Lung (tissue), 12 donors: ENCODE measurements around the gene IL20RB. TPM values are rescaled to one million over a fixed set of nuclear protein-coding genes. Genes with fewer than 3 reads are reported as not detected.
"Not testable (repeated sequence)": the region's sequence is repeated elsewhere in the genome, so short reads cannot be mapped to it uniquely, and the experiment has no call there.

Experiments used
- ATAC-seq: fragments of 200-7000 bp; cut with Tn5 transposase; one replicate; pipeline ENCODE4 v1.9.1; 2020; ENCODE audit warnings: moderate number of reproducible peaks; ENCODE audit not compliant: insufficient read depth, low FRiP score
- DNase-seq, 3 donors: peaks; one replicate each; pipeline ENCODE4 v3.0.0-alpha.2; 2013 to 2017
- H3K27ac ChIP-seq, 2 donors: one replicate each; pipeline ENCODE4 v1.5.1; 2013; ENCODE audit warnings: mild to moderate bottlenecking in 2 of 2, moderate library complexity in 2 of 2, control low read depth in 1 of 2, inconsistent platforms in 1 of 2, low read depth in 1 of 2, low read length in 1 of 2
- H3K27me3 ChIP-seq, 3 donors: one replicate each; pipeline ENCODE4 v1.5.1; 2013; ENCODE audit warnings: low read length in 2 of 3; ENCODE audit not compliant: control insufficient read depth in 3 of 3, insufficient read depth in 3 of 3
- H3K36me3 ChIP-seq, 4 donors: one replicate each; pipeline ENCODE4 v1.5.1; 2013; ENCODE audit warnings: low read length in 4 of 4, mild to moderate bottlenecking in 1 of 4, moderate library complexity in 1 of 4; ENCODE audit not compliant: control insufficient read depth in 4 of 4, insufficient read depth in 4 of 4
- H3K4me1 ChIP-seq, 5 donors: one replicate each; pipeline ENCODE4 v1.5.1; 2013; ENCODE audit warnings: low read length in 5 of 5, mild to moderate bottlenecking in 2 of 5, moderate library complexity in 1 of 5; ENCODE audit not compliant: control insufficient read depth in 5 of 5, insufficient read depth in 5 of 5
- H3K4me3 ChIP-seq: one replicate; pipeline ENCODE4 v1.5.1; 2013; ENCODE audit warnings: mild to moderate bottlenecking, control low read depth, moderate library complexity
- H3K9ac ChIP-seq, 2 donors: one replicate each; pipeline ENCODE4 v1.5.1; 2013; ENCODE audit warnings: low read length in 2 of 2, control low read depth in 1 of 2; ENCODE audit not compliant: insufficient read depth in 1 of 2
- H3K9me3 ChIP-seq, 4 donors: one replicate each; pipeline ENCODE4 v1.5.1; 2013; ENCODE audit warnings: low read length in 3 of 4, mild to moderate bottlenecking in 1 of 4, moderate library complexity in 1 of 4; ENCODE audit not compliant: control insufficient read depth in 4 of 4, insufficient read depth in 3 of 4
- CTCF ChIP-seq: IDR thresholded peaks from 2 replicates; pipeline ENCODE4 v1.5.1; 2012; ENCODE audit warnings: mild to moderate bottlenecking; ENCODE audit errors: control extremely low read depth, extremely low read depth
- WGBS, 2 donors: extraction: QIAGEN DNeasy Blood & Tissue Kit; methylation state at CpG; one replicate each; pipeline ENCODE4 v1.1.7; 2013; 5-methylcytosine and 5-hydroxymethylcytosine counted together
- polyA plus RNA-seq, 2 donors: library from polyadenylated mRNA; stranded (reverse); fragments of 200-250 nt; gene quantifications; one replicate each; pipeline ENCODE4 v1.2.1, GENCODE V29; 2013
- total RNA-seq, 2 donors: library from RNA; depleted of rRNA in 1 of 2; stranded (reverse); fragments of >200 nt in 1 of 2; gene quantifications; one replicate each; pipeline ENCODE4 v1.2.1, GENCODE V29; 2014 to 2021
- donor health status: control.
- donor health status: control.
- donor health status: Bipolar disorder and iron deficiency.
- donor health status: healthy.
- donor health status: DM: yes; HTN: yes; CAD: no.

IL20RB gene
- total and polyA plus RNA-seq, 4 donors = 0.23 to 1.3 (median 0.88) TPM

GRCh38 chr3:136962927-136963326 is 5.1 kb downstream of the IL20RB start:
- Histone ChIP-seq H3K4me1 (no peaks in the 10 kb centered on the region), H3K36me3 (no peaks in the 10 kb centered on the region), H3K27me3 (no peaks in the 10 kb centered on the region), H3K9me3 (no peaks in the 10 kb centered on the region), H3K4me3 (no peak overlapping the region), H3K9ac (no peak overlapping the region), H3K27ac (no peak overlapping the region)
- 69 to 85% methylated on average over 1 of the region's 1 CpG for WGBS, 2 donors
- no peak for TF ChIP-seq CTCF
- DNase-seq (no peak), ATAC-seq (no peak)

- not testable (repeated sequence) for H3K4me3 ChIP-seq, H3K27me3 ChIP-seq, H3K27ac ChIP-seq, H3K4me1 ChIP-seq, H3K9me3 ChIP-seq, H3K9ac ChIP-seq, ATAC-seq, DNase-seq, H3K36me3 ChIP-seq
- 95 to 100% methylated on average over 6 of the region's 14 CpGs for WGBS, 2 donors
Measured at GRCh38 chr3:136969539-136969938, 11.8 kb downstream of the IL20RB start.

GRCh38 chr3:136973352-136973751 is 15.6 kb downstream of the IL20RB start:
- Histone ChIP-seq H3K27ac (no peak overlapping the region), H3K9me3 (no peaks in the 10 kb centered on the region), H3K9ac (no peak overlapping the region), H3K27me3 (no peaks in the 10 kb centered on the region), H3K4me1 (no peaks in the 10 kb centered on the region), H3K36me3 (no peaks in the 10 kb centered on the region), H3K4me3 (no peak overlapping the region)
- TF ChIP-seq CTCF = no peak
- 93 to 97% methylated on average over 4 of the region's 4 CpGs for WGBS, 2 donors
- DNase-seq (no peak), ATAC-seq (no peak)

GRCh38 chr3:136974670-136975069 is 16.9 kb downstream of the IL20RB start:
- DNase-seq (no peak), ATAC-seq (no peak)
- no peaks in the 10 kb centered on the region for H3K9me3 ChIP-seq
- no peak for TF ChIP-seq CTCF
- WGBS, 2 donors = 72 to 80% methylated on average over 2 of the region's 2 CpGs
- H3K4me3 ChIP-seq = no peak overlapping the region
- H3K27me3 ChIP-seq = no peaks in the 10 kb centered on the region
- H3K36me3 ChIP-seq = no peaks in the 10 kb centered on the region
- no peak overlapping the region for H3K27ac ChIP-seq
- no peak overlapping the region for H3K9ac ChIP-seq
- H3K4me1 ChIP-seq = no peaks in the 10 kb centered on the region
